Mucosa of descending colon (tissue), 3 donors: ENCODE results near the gene AGPAT3. TPM values are rescaled to one million over a fixed set of nuclear protein-coding genes. Genes with fewer than 3 reads are reported as not detected.
A peak's percentile ranks its signal among the peaks of the same experiment; 100 is the strongest.
"Not testable (repeated sequence)": the region's sequence is repeated elsewhere in the genome, so short reads cannot be mapped to it uniquely, and the experiment has no call there.

Experiments used
- ATAC-seq: fragments of 200-7000 bp; cut with Tn5 transposase; one replicate; pipeline ENCODE4 v1.9.1; 2020; ENCODE audit warnings: mild to moderate bottlenecking, moderate library complexity
- DNase-seq, 3 donors: peaks; one replicate each; pipeline ENCODE4 v3.0.0-alpha.2; 2020
- H3K36me3 ChIP-seq: fragments of 200-600 bp; one replicate; pipeline ENCODE4 v1.8.0; 2021; ENCODE audit warnings: low read depth, mild to moderate bottlenecking
- H3K4me1 ChIP-seq: fragments of 200-600 bp; one replicate; pipeline ENCODE4 v1.8.0; 2021; ENCODE audit warnings: low read depth, mild to moderate bottlenecking
- H3K4me3 ChIP-seq: fragments of 200-600 bp; one replicate; pipeline ENCODE4 v1.8.0; 2021; ENCODE audit warnings: mild to moderate bottlenecking
- H3K9me3 ChIP-seq: fragments of 200-600 bp; one replicate; pipeline ENCODE4 v1.8.0; 2021; ENCODE audit warnings: mild to moderate bottlenecking
- CTCF ChIP-seq: fragments of 200-600 bp; IDR thresholded peaks from one replicate; pipeline ENCODE4 v1.8.0; 2022; ENCODE audit warnings: antibody characterized with exemption, mild to moderate bottlenecking
- intact Hi-C, 2 donors: fragments of 100-400 bp; cut with DNase I in 1 of 2; cut with micrococcal nuclease in 1 of 2; formaldehyde crosslinking; loops; one replicate each; pipeline versions ENCODE4 v1.11.0 to v1.11.1; 2022; cut with DNase I, micrococcal nuclease
- total RNA-seq, 3 donors: library from RNA; stranded (reverse); fragmentation: NEBNext Ultra II Directional in 2 of 3; extraction: Animal tissue kit (Norgen Biotek cat#: 25700) in 2 of 3; gene quantifications; one replicate each; pipeline versions ENCODE4 v1.2.1 to v1.2.4, GENCODE V29; 2021 to 2023
- donor health status: DM: no; HTN: no; CAD: no; lungs with moderate emphysema.
- donor health status: DM: no; HTN: no; CAD: no.
- donor health status: DM: no; HTN: yes; CAD: no.

Gene AGPAT3
- total RNA-seq, 3 donors from 2014 or later, result 77.7 to 120 (median 97.7) TPM

- no peak overlapping the region for H3K4me3 ChIP-seq
- H3K9me3 ChIP-seq, result peaks cover 6% of the 10 kb centered on the region
- intact Hi-C loops, result no loop called here
- H3K36me3 ChIP-seq, result no peaks in the 10 kb centered on the region
- no peak for ATAC-seq
- DNase-seq, result no peak
- H3K4me1 ChIP-seq, result peaks cover 2% of the 10 kb centered on the region
- no peak for TF ChIP-seq CTCF
Observed at GRCh38 chr21:43819511-43820405, 45.3 kb upstream of the AGPAT3 start.

GRCh38 chr21:43820466-43820865 is 44.6 kb upstream of the AGPAT3 start:
- intact Hi-C loops, result no loop called here
- H3K4me3 ChIP-seq, result no peak overlapping the region
- no peaks in the 10 kb centered on the region for H3K4me1 ChIP-seq
- no peaks in the 10 kb centered on the region for H3K36me3 ChIP-seq
- ATAC-seq, result no peak
- peaks cover 6% of the 10 kb centered on the region for H3K9me3 ChIP-seq
- TF ChIP-seq CTCF, result no peak
- DNase-seq, result peak in 1 of 3 donors; percentile 13

GRCh38 chr21:43822166-43822565 is 42.9 kb upstream of the AGPAT3 start:
- peak in 1 of 3 donors; percentile 14 for DNase-seq
- H3K4me3 ChIP-seq, H3K36me3 ChIP-seq, H3K9me3 ChIP-seq, H3K4me1 ChIP-seq, intact Hi-C loops, ATAC-seq: not testable (repeated sequence)

- DNase-seq, H3K36me3 ChIP-seq, H3K9me3 ChIP-seq, intact Hi-C loops, H3K4me1 ChIP-seq, H3K4me3 ChIP-seq, ATAC-seq: not testable (repeated sequence)
Observed at GRCh38 chr21:43822741-43823140, 42.3 kb upstream of the AGPAT3 start.

- no peaks in the 10 kb centered on the region for H3K36me3 ChIP-seq
- no peak for ATAC-seq
Observed at GRCh38 chr21:43824333-43825241, 40.4 kb upstream of the AGPAT3 start.

More at GRCh38 chr21:43824333-43825241, 40.4 kb upstream of the AGPAT3 start:
- intact Hi-C loops, result no loop called here
- Histone ChIP-seq H3K4me3 (no peak overlapping the region), H3K4me1 (no peaks in the 10 kb centered on the region), H3K9me3 (no peaks in the 10 kb centered on the region)
- no peak for TF ChIP-seq CTCF
- no peak for DNase-seq
